Measurements from ENCODE around the gene A3GALT2. TPM values are rescaled to one million over a fixed set of nuclear protein-coding genes. Genes with fewer than 3 reads are reported as not detected.

The A3GALT2 gene
- polyA plus RNA-seq, 1 donor from 2014 or later, result not detected

DNA sequence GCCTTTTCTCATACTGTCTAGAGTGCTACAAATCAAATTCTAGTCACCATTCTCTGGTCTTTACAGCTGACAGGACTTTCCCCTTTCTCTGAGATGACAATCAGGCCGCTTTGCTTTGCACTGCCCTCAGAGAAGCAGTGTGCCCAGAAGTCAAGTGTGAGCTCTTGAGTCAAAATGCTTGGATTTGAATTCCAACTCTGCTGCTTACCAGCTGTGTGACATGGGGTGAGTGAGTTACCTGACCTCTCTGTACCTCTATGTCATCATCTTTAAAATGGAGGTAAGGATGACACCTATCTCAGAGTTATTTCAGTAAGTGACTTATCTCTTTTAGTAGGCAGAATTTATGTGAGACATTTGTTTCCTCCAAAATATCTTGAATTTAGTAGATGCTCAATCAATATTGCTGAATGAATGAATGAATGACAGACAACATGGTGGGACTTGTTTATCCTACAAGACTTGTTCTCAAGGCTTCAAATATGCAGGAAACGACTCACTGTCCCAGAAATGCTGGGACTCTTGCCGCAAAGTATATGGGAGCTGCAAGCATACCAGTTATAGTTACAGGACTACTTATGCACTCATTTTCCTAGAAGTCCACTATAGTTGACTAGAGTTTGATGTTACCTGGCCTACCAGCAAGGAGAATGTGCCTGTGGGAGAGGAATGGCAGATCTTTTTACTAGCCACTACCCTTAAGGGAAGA is 38.1 kb upstream of the A3GALT2 start:
- peaks cover 4% of the 10 kb centered on the region for H3K36me3 Mint-ChIP-seq
- peak overlapping the region in 1 of 4 donors; percentile 35 for H3K4me3 Mint-ChIP-seq
- no peaks in the 10 kb centered on the region for H3K4me1 Mint-ChIP-seq
- H3K9me3 Mint-ChIP-seq, result no peaks in the 10 kb centered on the region
- no peak overlapping the region for H3K27ac Mint-ChIP-seq
- no peaks in the 10 kb centered on the region for H3K27me3 Mint-ChIP-seq

DNA sequence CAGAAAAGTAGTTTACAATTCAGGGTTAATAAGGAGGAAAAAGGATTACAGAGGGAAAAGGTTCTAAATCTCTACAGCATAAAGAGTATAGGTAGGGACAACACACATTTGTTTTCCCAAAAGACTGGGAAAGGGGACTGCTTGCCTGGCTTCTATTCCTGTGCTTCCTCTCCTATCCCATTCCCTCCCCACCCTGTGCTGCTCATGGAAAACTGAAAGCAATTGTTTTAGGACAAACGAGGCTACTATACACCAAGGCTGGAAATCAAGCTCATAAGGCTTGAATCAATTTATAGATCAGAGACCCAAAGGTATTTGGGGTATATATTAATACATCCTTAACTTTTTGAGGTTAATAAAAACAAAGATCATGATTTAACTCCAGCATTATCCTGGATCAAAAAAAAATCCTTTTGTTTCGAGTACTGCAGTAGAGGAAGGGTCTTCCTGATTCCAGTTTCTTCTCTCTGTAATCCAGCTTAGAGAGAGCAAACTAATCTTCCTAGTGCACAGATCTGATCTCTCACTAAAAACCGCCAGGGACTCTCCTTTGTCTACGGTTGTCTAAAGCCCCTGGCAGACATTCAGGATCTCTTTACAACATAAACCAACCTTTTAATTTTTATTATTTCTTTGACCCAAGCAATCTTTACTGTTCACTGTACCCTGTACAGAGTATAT is 37.4 kb upstream of the A3GALT2 start:
- H3K27ac Mint-ChIP-seq, result no peak overlapping the region
- H3K27me3 Mint-ChIP-seq, result no peaks in the 10 kb centered on the region
- H3K9me3 Mint-ChIP-seq, result no peaks in the 10 kb centered on the region
- peak overlapping the region in 1 of 4 donors; percentile 15 for H3K4me3 Mint-ChIP-seq
- no peaks in the 10 kb centered on the region for H3K4me1 Mint-ChIP-seq
- peaks cover 4% of the 10 kb centered on the region for H3K36me3 Mint-ChIP-seq

DNA sequence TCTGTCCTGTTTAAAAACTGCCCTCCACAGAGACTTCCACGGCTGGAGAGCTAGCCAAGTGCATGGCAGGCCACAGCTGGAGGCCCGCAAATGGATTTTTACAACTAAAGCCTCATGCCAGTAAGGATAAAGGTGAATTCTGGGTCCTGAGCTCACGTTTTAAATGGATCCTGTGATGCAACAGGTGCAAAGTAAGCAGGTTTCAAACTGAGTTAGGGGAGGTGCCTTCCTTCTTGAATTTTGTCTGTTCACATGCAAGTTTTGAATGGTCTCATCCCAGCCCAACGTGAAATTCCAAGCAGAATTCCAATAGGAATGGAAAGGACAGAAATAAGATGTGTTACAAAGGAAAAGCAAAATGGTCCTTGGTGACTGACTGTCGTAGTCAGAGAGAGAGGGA is 36.2 kb upstream of the A3GALT2 start:
- Mint-ChIP-seq H3K27ac (no peak overlapping the region), H3K4me3 (no peak overlapping the region), H3K4me1 (no peaks in the 10 kb centered on the region), H3K36me3 (peaks cover 4% of the 10 kb centered on the region), H3K27me3 (no peaks in the 10 kb centered on the region), H3K9me3 (no peaks in the 10 kb centered on the region)

DNA sequence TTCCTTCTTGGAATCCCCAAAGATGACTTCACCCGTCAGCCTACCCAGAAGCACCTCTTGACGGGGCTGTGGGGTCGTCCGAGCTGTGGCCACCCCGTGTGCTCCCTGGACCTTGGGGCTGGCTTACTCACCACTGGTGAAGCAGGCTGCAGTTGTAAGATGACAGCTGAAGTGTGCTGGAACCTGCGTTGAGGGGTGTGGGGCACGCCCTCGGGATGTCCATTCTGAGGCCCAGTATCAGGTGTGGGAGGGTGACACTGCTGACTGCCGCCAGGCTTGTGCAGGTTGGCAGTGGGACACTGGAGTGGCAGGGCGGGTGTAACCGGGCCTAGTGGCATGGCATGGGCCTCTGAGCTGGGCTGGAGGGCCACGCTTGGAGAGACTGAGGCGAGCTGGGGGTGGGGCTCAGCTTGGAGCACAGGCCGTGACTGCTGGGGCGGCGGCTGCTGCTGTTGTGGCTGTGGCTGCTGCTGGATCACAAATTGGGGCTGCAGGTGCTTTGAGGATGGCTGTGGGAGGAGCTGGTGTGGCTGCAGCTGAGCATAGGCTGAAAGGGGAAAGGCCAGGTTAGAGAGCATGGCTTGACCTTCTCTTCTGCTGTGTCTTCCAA is 33.9 kb upstream of the A3GALT2 start:
- H3K4me3 Mint-ChIP-seq, result no peak overlapping the region
- no peak overlapping the region for H3K27ac Mint-ChIP-seq
- peaks cover 4% of the 10 kb centered on the region for H3K36me3 Mint-ChIP-seq
- H3K4me1 Mint-ChIP-seq, result peaks cover 0 to 7% (median 6%) of the 10 kb centered on the region in 3 donors
- no peaks in the 10 kb centered on the region for H3K27me3 Mint-ChIP-seq
- H3K9me3 Mint-ChIP-seq, result no peaks in the 10 kb centered on the region

DNA sequence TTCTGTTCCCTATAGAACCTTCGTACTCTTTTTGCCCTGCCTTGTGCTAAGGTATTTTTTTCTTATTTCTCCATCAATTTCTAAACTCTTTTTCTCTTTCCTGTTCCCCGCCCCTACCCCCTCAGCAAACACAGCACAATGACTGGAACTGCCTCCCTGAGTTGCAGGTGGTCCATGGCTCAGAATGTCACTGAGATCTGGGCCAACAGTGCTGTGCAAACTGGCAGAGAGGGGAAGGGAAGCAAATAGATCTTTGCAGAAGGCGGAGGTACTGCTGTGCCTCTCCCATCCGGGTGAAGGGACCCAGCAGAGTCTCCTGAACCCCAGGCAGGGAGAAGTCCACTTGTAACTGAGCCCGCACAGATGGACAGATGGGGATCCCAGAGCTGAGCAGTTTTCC is 32.6 kb upstream of the A3GALT2 start:
- Mint-ChIP-seq H3K36me3 (peaks cover 4% of the 10 kb centered on the region), H3K9me3 (no peaks in the 10 kb centered on the region), H3K27me3 (no peaks in the 10 kb centered on the region), H3K27ac (peak overlapping the region in 1 of 3 donors; percentile 9), H3K4me3 (peak overlapping the region in 1 of 4 donors; percentile 36), H3K4me1 (peaks cover 5 to 12% (median 8%) of the 10 kb centered on the region in 3 donors)

DNA sequence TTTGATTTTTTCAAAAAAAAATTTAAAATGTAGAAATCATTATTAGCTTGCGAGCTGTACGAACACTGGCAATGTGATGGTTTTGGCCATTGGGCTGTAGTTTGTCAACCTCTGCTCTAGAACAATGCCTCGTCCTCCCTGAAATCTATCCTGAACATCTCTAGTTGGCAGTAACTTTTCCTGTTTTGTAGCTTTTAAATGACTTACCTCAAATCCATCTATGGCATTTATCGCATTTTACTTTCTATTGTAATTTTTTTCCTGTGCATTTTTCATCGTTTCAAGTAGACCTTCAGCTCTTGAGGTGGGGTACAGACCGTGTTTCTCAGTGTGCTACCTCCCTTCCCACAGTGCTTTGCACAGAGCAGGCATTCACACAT is 30.4 kb upstream of the A3GALT2 start:
- Mint-ChIP-seq H3K36me3 (peaks cover 4% of the 10 kb centered on the region), H3K9me3 (no peaks in the 10 kb centered on the region), H3K4me1 (peaks cover 18 to 29% (median 18%) of the 10 kb centered on the region in 3 donors), H3K27ac (peak overlapping the region in 1 of 3 donors; percentile 63), H3K4me3 (peak overlapping the region in 1 of 4 donors; percentile 98), H3K27me3 (no peaks in the 10 kb centered on the region)

DNA sequence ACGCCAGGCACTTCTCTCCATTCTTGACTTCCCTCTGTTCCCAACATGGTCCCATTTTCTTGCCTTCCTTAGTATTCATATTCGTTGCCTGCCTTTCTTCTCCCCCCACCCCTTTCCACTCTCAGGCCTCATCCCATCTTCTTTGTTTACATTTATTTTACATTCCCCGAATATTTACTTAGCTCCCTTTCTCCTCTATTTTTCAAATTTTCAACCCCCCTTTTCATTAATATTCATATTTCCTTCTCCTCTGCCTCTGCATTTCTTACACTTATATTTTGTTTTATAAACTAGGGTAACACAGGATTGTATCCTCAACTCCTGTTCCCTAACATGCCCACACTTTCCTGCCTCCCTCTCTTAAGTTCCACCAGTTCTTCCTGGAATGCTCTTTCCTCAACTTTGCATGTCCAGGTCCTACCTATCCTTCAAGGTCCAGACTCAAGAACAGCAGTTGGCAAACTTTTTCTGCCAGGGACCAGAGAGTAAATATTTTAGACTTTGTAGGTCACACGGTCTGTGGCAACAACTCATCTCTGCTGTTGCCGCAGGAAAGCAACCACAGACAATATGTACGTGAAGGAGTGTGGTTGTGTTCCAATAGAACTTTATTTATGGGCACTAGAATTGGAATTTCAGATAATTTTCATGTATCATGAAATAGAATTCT is 29.8 kb upstream of the A3GALT2 start:
- H3K4me1 Mint-ChIP-seq, result peaks cover 18 to 29% (median 18%) of the 10 kb centered on the region in 3 donors
- H3K36me3 Mint-ChIP-seq, result peaks cover 4% of the 10 kb centered on the region
- H3K27me3 Mint-ChIP-seq, result no peaks in the 10 kb centered on the region
- H3K27ac Mint-ChIP-seq, result peak overlapping the region in 2 of 3 donors; percentile 77 to 91
- peak overlapping the region; percentile 94 to 98 (median 95) for H3K4me3 Mint-ChIP-seq
- H3K9me3 Mint-ChIP-seq, result no peaks in the 10 kb centered on the region

DNA sequence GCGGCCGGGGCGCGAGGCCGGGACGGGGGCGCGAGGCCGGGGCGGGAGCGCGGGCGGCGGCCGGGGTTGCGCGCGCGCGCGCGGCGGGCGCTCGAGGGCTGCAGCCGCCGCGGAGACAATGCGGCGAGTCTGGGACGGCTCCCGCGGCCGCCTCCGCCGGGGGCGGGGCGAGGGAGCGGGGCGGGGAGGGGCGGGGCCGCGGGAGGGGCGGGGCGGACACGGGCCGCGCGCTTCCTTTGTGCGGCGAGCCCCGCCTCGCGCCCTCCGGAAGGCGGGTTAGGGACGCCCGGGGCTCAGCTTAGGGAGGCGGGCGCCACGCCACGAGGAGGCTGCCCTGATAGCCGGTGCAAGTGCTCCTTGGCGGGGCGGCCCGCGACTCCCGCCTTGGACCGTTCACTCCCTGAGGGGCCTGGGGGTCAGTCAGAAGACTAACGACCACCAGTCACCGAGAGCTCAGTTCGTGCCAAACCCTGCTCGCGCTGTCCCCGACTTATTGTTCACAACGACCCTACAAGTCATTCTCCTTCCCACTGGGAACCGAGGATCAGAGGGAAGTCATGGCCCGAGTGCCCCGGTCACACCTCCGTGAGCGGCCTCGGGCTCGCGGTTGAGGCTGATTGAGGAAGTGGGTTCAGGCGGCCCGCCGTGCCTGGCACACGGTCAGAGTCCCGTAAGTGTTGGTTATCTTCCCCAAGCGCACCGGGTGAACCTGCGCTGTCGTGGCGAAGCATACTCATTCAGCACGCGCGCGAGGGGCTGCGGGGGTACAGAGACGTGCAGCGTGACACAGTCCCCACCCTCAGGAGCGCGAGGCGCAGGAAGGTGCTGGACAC is 29.1 kb upstream of the A3GALT2 start:
- H3K36me3 Mint-ChIP-seq, result no peaks in the 10 kb centered on the region
- no peaks in the 10 kb centered on the region for H3K27me3 Mint-ChIP-seq
- H3K4me3 Mint-ChIP-seq, result peak overlapping the region; percentile 94 to 98 (median 95)
- H3K9me3 Mint-ChIP-seq, result no peaks in the 10 kb centered on the region
- peak overlapping the region; percentile 77 to 96 (median 91) for H3K27ac Mint-ChIP-seq
- H3K4me1 Mint-ChIP-seq, result peaks cover 18 to 32% (median 22%) of the 10 kb centered on the region in 3 donors

DNA sequence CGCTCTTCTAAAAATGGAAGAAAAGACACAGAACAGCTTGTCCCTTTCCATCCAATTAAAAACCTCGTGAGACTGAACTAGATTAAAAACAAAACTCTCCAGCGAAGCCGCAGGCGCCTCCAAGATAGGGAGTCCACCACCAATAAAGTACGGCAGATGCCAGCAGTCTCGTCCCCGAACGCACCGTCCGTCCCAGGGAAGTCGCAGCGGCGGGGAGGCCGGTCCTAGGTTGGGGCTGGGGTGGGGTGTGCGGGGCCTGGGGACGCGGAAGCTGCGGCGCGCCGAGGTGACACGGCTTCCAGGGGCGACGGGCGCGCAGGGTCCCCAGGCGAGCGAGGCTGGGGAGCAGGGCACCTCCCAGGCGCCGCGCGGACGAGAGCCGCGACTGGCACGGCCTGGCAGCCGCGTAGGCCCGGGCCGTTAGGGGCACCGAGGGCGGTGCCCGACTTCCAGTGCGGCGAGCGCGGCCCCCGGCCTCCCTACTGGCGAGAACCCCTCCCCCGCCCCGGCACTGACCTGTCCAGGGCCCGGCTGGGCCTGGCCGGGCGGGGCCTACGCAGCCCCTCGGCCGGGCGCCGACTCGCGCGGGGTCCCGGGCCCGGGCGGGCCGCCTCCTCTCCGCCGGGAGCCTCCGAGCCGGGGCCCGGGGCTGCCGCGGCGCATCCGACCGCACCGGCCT is 28.3 kb upstream of the A3GALT2 start:
- Mint-ChIP-seq H3K27me3 (no peaks in the 10 kb centered on the region), H3K36me3 (no peaks in the 10 kb centered on the region), H3K9me3 (no peaks in the 10 kb centered on the region), H3K4me3 (peak overlapping the region; percentile 75 to 97 (median 94)), H3K27ac (peak overlapping the region in 2 of 3 donors; percentile 59 to 67), H3K4me1 (peaks cover 19 to 34% (median 24%) of the 10 kb centered on the region in 3 donors)

DNA sequence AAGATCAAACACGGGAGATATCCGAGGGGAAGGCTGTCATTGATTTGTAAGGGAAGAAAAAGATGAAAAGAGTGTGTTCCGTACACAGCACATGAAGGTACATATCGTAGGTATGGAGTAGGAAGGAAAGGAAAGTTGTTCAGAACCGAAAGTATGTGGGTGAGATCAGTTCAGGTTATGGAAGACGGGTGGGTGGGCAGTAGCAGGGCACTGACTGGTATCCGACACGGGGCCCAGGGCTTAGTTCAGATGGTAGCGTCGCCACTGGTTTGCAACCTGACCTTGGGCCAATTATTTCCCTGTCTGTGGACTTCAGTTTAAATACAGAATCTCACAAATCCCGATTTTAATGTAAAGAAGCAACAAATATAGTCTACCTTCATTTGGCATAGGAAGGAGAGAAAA is 27.8 kb upstream of the A3GALT2 start:
- peaks cover 20 to 37% (median 24%) of the 10 kb centered on the region in 3 donors for H3K4me1 Mint-ChIP-seq
- H3K36me3 Mint-ChIP-seq, result no peaks in the 10 kb centered on the region
- H3K4me3 Mint-ChIP-seq, result peak overlapping the region; percentile 75 to 97 (median 94)
- H3K27ac Mint-ChIP-seq, result peak overlapping the region; percentile 9 to 67 (median 59)
- no peaks in the 10 kb centered on the region for H3K27me3 Mint-ChIP-seq
- no peaks in the 10 kb centered on the region for H3K9me3 Mint-ChIP-seq

DNA sequence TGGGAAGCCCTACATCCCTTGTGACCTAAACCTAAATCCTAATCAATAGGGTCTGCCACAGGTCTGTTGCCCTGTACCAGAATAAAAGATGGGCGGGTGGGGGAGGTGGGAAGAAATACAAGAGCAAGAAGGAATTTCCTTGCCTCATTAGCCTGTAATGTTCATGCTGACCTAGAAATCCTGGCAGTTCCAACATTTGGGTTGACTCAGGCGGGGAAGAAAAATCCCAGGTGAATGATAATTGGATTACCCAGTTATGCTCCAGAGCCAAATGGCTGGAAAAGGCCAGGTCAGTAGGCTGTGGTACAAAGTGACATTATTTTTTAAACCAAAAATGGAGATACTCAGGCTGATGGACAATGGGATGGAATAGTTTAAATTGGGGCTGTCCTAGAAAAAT is 27.3 kb upstream of the A3GALT2 start:
- Mint-ChIP-seq H3K9me3 (no peaks in the 10 kb centered on the region), H3K4me3 (peak overlapping the region; percentile 75 to 97 (median 94)), H3K36me3 (no peaks in the 10 kb centered on the region), H3K27me3 (no peaks in the 10 kb centered on the region), H3K4me1 (peaks cover 20 to 38% (median 24%) of the 10 kb centered on the region in 3 donors), H3K27ac (peak overlapping the region; percentile 9 to 67 (median 59))

DNA sequence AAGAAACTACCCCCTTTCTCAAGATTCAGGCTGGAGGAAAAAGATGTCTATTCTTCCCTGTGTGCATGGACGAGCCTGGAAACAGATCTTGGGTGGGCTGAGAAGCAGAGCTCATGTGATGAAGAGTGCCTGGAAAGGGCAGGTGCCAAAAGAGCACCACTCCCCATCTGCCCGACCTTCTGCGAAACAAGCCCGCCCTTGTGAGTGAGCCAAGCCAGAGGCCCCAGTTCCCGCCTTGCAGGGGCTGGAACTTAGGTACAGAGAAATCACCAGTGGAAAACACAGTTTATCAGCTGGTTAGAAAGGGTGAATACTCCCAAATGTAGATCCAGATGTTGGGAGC is 26.7 kb upstream of the A3GALT2 start:
- Mint-ChIP-seq H3K4me3 (peak overlapping the region in 3 of 4 donors; percentile 16 to 97 (median 75)), H3K9me3 (no peaks in the 10 kb centered on the region), H3K27ac (peak overlapping the region in 1 of 3 donors; percentile 42), H3K4me1 (peaks cover 22 to 42% (median 24%) of the 10 kb centered on the region in 3 donors), H3K27me3 (no peaks in the 10 kb centered on the region), H3K36me3 (no peaks in the 10 kb centered on the region)

DNA sequence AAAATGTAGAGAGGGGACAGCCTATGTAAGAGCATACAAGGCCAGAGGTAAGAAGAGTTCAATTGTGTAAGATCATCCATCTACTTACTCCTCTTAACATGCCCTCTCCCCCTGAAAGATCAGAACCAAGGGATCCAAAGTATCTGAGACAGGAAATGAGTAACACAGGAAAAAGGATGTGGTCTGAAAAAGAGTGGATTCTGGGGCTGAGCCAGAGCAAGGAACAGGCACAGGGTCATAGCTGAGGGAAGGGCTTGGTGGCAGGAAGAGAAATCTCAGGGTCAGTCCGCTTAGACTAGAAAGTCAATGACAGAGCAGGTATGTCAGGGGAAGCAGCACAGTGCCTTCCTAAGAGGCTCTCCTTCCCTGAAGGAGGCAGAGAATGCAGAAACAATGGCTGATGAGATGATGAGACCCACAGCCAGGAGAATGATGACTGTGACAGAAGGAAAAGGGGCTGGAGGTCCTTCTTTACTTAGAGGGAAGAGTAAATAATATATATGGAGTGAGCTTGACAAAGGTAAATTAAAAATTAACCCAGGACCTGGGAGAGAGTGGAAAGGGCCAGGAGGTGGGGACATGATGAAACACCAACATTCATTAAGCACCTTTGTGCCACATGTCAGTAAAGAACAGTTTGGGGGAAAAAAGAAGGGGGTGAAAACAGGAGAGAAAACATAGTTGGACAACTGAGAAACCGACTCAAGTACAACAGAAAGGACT is 26.2 kb upstream of the A3GALT2 start:
- peaks cover 23 to 46% (median 24%) of the 10 kb centered on the region in 3 donors for H3K4me1 Mint-ChIP-seq
- no peaks in the 10 kb centered on the region for H3K36me3 Mint-ChIP-seq
- peak overlapping the region in 3 of 4 donors; percentile 56 to 75 (median 67) for H3K4me3 Mint-ChIP-seq
- H3K9me3 Mint-ChIP-seq, result no peaks in the 10 kb centered on the region
- H3K27ac Mint-ChIP-seq, result peak overlapping the region in 2 of 3 donors; percentile 22 to 42
- no peaks in the 10 kb centered on the region for H3K27me3 Mint-ChIP-seq
